ENCODE data around the gene RNLS.

Gene RNLS

DNA sequence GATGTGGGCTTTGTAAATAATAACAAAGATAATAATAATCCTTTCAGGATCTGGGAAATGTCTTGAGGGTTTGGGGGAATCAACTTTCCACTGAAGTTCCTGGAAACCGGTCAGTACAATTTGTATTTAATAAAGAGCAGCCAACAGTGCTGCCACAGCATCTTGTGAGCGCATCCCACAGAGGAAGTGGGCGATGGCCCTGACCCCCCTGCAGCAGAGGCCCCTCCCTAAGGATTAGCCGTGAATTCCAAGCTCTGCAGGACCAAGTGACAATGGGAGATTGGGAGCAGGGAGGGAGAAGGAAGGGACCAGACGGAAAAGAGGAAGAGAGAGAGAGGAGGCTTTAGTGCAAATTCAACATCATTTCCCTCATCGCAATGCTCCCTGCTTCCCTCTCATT lies 349.2 kb downstream of the RNLS start:
- TF ChIP-seq FOXP2 (optimal IDR thresholded peaks at IDR 0.05; ENCODE audit: borderline replicate concordance, extremely low read depth, extremely low read length, insufficient read depth) (no peak), POLR2AphosphoS5 (IDR thresholded peaks at IDR 0.05; ENCODE audit: low read depth, low read length) (no peak), TAF1 (IDR thresholded peaks at IDR 0.05; ENCODE audit: borderline replicate concordance, insufficient read depth, low read length) (no peak), SIN3A (IDR thresholded peaks at IDR 0.05; ENCODE audit: borderline replicate concordance, insufficient read depth, low read length) (no peak)
- TF ChIP-seq, protein P1, sequence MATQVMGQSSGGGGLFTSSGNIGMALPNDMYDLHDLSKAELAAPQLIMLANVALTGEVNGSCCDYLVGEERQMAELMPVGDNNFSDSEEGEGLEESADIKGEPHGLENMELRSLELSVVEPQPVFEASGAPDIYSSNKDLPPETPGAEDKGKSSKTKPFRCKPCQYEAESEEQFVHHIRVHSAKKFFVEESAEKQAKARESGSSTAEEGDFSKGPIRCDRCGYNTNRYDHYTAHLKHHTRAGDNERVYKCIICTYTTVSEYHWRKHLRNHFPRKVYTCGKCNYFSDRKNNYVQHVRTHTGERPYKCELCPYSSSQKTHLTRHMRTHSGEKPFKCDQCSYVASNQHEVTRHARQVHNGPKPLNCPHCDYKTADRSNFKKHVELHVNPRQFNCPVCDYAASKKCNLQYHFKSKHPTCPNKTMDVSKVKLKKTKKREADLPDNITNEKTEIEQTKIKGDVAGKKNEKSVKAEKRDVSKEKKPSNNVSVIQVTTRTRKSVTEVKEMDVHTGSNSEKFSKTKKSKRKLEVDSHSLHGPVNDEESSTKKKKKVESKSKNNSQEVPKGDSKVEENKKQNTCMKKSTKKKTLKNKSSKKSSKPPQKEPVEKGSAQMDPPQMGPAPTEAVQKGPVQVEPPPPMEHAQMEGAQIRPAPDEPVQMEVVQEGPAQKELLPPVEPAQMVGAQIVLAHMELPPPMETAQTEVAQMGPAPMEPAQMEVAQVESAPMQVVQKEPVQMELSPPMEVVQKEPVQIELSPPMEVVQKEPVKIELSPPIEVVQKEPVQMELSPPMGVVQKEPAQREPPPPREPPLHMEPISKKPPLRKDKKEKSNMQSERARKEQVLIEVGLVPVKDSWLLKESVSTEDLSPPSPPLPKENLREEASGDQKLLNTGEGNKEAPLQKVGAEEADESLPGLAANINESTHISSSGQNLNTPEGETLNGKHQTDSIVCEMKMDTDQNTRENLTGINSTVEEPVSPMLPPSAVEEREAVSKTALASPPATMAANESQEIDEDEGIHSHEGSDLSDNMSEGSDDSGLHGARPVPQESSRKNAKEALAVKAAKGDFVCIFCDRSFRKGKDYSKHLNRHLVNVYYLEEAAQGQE (IDR thresholded peaks at IDR 0.05; ENCODE audit: insufficient read depth in 1 of 2, low read depth in 2 of 2, low read length in 2 of 2): no peak

DNA sequence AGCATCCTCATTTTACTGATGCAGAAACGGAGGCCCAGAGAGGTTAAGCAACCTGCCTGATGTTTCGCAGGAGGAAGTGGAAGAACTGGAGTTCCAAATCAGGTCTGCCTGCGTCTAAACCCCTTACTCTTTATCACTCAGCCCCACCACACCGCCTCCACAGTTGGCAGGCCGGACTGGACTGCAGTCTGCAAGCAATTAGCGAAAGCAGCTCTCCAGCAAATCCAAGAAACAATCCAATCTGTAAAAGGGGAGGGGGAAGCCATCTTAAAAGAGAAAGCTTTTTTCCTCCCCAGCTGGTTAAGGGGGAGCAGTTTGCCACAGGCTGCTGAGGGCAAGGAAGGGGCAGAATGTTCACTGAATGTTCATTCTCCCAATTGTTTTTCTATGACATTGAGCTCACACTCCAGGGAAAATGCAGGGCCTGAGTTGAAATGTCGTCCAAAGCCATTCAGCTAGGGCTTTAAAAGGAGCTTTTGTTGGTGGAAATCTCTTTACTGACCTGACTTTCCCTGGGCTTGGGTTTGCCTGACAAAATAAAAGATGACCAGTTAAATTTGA lies 350.1 kb downstream of the RNLS start:
- TF ChIP-seq POLR2AphosphoS5 (IDR thresholded peaks at IDR 0.05; ENCODE audit: low read depth, low read length): no peak
- TF ChIP-seq, protein P1 (IDR thresholded peaks at IDR 0.05; ENCODE audit: insufficient read depth in 1 of 2, low read depth in 2 of 2, low read length in 2 of 2): no peak

DNA sequence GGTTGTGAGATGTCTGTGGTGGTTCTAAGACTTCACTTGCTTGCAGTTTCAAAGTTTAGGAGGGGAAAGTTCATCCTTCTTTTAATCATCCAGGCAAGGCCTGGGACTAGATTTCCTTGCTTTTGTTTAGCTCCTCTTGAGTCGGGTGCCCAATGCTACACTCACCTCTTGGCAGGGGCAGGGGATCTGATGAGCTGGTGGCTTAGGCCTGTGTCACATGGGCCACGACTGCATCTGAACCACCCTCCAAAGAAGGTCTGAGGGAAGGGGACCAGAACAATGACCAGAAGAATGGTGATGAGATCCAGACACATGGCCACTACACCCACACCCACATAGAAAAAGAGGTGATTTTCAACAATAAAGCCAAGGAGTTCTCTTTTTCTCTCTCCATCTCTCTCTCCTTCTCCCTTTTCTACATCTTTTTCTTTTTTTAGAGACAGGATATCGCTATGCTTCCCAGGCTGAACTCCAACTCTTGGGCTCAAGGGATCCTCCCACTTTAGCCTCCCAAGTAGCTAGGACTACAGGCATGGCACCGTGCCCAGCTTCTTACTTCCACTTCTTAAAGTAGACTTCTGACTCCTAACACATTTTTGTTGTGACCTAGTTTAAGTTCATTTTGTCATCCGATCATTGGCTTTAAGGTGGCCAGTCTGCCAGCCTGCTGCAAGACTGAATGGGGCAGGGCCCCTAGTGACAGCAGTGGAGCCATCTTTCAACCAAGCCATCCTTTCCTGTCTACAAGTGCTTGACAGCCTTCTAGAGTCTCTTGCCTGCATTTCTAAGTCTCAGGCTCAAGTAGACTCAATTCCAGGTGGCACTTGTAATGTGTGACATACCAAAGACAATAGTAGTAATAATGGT lies 350.9 kb downstream of the RNLS start:
- TF ChIP-seq FOXP2 (optimal IDR thresholded peaks at IDR 0.05; ENCODE audit: borderline replicate concordance, extremely low read depth, extremely low read length, insufficient read depth) (no peak), POLR2AphosphoS5 (IDR thresholded peaks at IDR 0.05; ENCODE audit: low read depth, low read length) (no peak), TAF1 (IDR thresholded peaks at IDR 0.05; ENCODE audit: borderline replicate concordance, insufficient read depth, low read length) (no peak), SIN3A (IDR thresholded peaks at IDR 0.05; ENCODE audit: borderline replicate concordance, insufficient read depth, low read length) (no peak)
- TF ChIP-seq, protein P1 (IDR thresholded peaks at IDR 0.05; ENCODE audit: insufficient read depth in 1 of 2, low read depth in 2 of 2, low read length in 2 of 2): no peak

DNA sequence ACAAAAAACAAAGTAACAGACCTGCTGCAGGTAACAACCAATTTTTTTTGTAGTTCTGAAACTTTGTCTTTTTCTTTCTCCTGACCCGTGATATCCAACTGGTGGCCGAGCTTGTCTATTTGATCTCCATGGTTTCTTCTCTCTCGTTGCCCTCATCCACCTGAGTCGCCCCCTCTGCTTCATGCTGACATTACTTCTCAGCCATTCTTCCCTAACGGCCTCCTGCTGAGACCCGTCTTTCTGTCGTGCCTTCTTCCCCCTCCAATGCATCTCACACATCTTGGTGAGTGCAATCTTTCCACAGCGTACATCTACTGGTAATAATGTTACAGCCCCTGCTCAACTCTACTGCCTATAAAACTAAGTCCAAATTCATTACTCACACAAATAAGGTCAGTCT lies 352.9 kb downstream of the RNLS start:
- no peak for TF ChIP-seq TAF1 (IDR thresholded peaks at IDR 0.05; ENCODE audit: borderline replicate concordance, insufficient read depth, low read length)
- TF ChIP-seq POLR2AphosphoS5 (IDR thresholded peaks at IDR 0.05; ENCODE audit: low read depth, low read length): no peak
- no peak for TF ChIP-seq SIN3A (IDR thresholded peaks at IDR 0.05; ENCODE audit: borderline replicate concordance, insufficient read depth, low read length)
- TF ChIP-seq FOXP2 (optimal IDR thresholded peaks at IDR 0.05; ENCODE audit: borderline replicate concordance, extremely low read depth, extremely low read length, insufficient read depth): no peak
- TF ChIP-seq, protein P1 (IDR thresholded peaks at IDR 0.05; ENCODE audit: insufficient read depth in 1 of 2, low read depth in 2 of 2, low read length in 2 of 2): no peak

All from PFSK-1 (cell line).